Tibial nerve (tissue), 4 donors: Measurements from ENCODE around the gene MPRIP. TPM values are rescaled to one million over a fixed set of nuclear protein-coding genes. Genes with fewer than 3 reads are reported as not detected.

Experiments used
- DNase-seq, 2 donors: peaks; one replicate each; pipeline ENCODE4 v3.0.0-alpha.2; 2019; ENCODE audit warnings: low spot score in 2 of 2
- H3K27ac ChIP-seq, 4 donors: fragments of 200-600 bp; sonication (generic) in 3 of 4; one replicate each; pipeline ENCODE4 v1.5.1; 2017 to 2019; ENCODE audit warnings: mild to moderate bottlenecking in 1 of 4
- H3K27me3 ChIP-seq, 2 donors: fragments of 200-600 bp; sonication (generic) in 1 of 2; one replicate each; pipeline versions ENCODE4 v1.5.1 to v1.6.0; 2017 to 2019
- H3K36me3 ChIP-seq, 3 donors: fragments of 200-600 bp; sonication (generic); one replicate each; pipeline ENCODE4 v1.5.1; 2018 to 2019
- H3K4me1 ChIP-seq, 4 donors: fragments of 200-600 bp; sonication (generic) in 3 of 4; one replicate each; pipeline ENCODE4 v1.5.1; 2017 to 2019
- H3K4me3 ChIP-seq, 4 donors: fragments of 200-600 bp; sonication (generic) in 3 of 4; one replicate each; pipeline ENCODE4 v1.5.1; 2017 to 2019; ENCODE audit warnings: mild to moderate bottlenecking in 1 of 4, moderate library complexity in 1 of 4
- H3K9me3 ChIP-seq, 4 donors: fragments of 200-600 bp; sonication (generic) in 3 of 4; one replicate each; pipeline ENCODE4 v1.5.1; 2017 to 2019
- EP300 ChIP-seq, 2 donors: sonication (generic); formaldehyde crosslinking; IDR thresholded peaks; one replicate each; pipeline ENCODE4 v1.6.1; 2017; ENCODE audit warnings: antibody characterized with exemption in 2 of 2, mild to moderate bottlenecking in 1 of 2
- POLR2A ChIP-seq, 2 donors: fragments of 450-650 bp; IDR thresholded peaks; one replicate each; pipeline ENCODE4 v1.6.1; 2017; ENCODE audit warnings: antibody characterized with exemption in 2 of 2, mild to moderate bottlenecking in 2 of 2, moderate library complexity in 2 of 2
- WGBS, 2 donors: methylation state at CpG; one replicate each; pipeline ENCODE4 v1.1.5; 2018; 5-methylcytosine and 5-hydroxymethylcytosine counted together
- total RNA-seq, 4 donors: library from RNA; depleted of rRNA; stranded (reverse); fragments of >200 nt; gene quantifications; one replicate each; pipeline ENCODE4 v1.1.0, GENCODE V29; 2016
- TF ChIP-seq, protein P1 (sequence below), 5 experiments: fragments of 200-600 bp in 3 of 5; fragments of 450-650 bp in 2 of 5; sonication (generic) in 3 of 5; IDR thresholded peaks; one replicate each; pipeline ENCODE4 v1.5.1; 2016 to 2019; ENCODE audit warnings: antibody characterized with exemption in 5 of 5, mild to moderate bottlenecking in 3 of 5, moderate library complexity in 2 of 5

Gene MPRIP
- total RNA-seq, 4 donors from 2014 or later: 216 to 291 (median 265) TPM

DNA sequence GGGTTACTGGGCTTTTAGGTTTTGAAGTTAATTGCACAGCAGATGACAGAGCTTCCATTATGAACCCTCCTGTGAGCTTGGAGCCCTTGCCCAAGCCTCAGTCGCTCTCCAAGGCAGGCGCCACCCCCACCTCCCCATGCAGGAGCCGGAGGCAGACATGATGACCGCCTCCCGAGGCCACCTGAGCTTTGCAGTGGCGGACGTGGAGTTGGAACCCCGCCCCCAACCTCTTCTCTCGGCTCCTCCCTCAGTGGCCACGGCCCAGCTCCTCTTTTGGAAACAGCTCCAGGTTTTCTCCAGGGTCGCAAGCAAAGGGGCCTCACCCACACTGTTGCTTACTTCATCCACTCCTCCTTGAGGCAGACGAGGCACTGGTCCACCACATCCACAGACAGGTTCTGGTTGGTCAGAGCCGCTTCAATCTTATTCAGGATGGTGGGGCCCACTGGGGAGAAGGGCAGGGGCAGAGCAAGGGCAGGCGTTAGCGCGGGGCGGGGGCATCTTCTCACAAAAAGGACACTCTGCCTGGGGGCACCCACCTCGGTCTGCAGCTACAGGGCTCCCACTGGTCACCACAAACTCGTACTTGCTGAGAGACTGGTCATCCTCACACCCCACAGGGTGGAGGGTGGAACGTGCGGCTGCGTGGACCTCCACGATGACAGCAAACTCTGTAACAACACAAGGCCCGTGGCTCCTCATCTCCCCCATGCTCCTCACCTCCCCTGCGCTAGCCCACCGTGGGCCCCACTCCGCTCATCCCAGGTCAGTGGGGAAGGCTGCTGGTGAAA lies 172.6 kb downstream of the MPRIP start:
- H3K4me3 ChIP-seq: no peak overlapping the region
- no peak for TF ChIP-seq POLR2A (IDR thresholded peaks at IDR 0.05)
- TF ChIP-seq, protein P1, sequence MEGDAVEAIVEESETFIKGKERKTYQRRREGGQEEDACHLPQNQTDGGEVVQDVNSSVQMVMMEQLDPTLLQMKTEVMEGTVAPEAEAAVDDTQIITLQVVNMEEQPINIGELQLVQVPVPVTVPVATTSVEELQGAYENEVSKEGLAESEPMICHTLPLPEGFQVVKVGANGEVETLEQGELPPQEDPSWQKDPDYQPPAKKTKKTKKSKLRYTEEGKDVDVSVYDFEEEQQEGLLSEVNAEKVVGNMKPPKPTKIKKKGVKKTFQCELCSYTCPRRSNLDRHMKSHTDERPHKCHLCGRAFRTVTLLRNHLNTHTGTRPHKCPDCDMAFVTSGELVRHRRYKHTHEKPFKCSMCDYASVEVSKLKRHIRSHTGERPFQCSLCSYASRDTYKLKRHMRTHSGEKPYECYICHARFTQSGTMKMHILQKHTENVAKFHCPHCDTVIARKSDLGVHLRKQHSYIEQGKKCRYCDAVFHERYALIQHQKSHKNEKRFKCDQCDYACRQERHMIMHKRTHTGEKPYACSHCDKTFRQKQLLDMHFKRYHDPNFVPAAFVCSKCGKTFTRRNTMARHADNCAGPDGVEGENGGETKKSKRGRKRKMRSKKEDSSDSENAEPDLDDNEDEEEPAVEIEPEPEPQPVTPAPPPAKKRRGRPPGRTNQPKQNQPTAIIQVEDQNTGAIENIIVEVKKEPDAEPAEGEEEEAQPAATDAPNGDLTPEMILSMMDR (IDR thresholded peaks at IDR 0.05): no peak
- TF ChIP-seq EP300 (IDR thresholded peaks at IDR 0.05): no peak
- no peak for DNase-seq
- H3K27me3 ChIP-seq: no peaks in the 10 kb centered on the region
- peaks cover 2 to 97% (median 18%) of the 10 kb centered on the region in 3 donors for H3K36me3 ChIP-seq
- WGBS, 2 donors: 77 to 81% methylated on average over 22 to 23 of the region's 27 CpGs
- no peaks in the 10 kb centered on the region for H3K4me1 ChIP-seq
- H3K27ac ChIP-seq: no peak overlapping the region
- no peaks in the 10 kb centered on the region for H3K9me3 ChIP-seq

DNA sequence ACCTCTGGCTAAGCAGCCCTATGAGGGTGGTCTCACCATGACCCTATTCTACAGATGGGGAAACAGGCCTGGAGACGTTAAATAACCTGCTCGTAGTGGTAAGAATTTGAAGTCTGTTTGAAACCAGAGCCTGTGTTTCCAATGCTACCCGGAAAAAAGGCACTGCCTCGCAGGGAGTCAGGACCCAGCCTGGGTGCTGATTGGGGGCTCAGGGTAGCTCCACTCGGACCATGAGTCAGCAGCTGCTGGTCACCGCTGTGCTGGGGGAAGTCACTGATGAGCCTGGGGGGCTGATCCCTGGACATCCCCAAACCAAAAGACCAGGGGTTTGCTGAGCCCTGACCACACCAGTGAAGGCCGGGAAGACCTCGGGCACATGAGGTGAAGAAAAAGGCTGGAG lies 173.3 kb downstream of the MPRIP start:
- Histone ChIP-seq H3K27me3 (no peaks in the 10 kb centered on the region), H3K4me3 (no peak overlapping the region), H3K9me3 (no peaks in the 10 kb centered on the region), H3K36me3 (peaks cover 2 to 99% (median 18%) of the 10 kb centered on the region in 3 donors), H3K27ac (no peak overlapping the region), H3K4me1 (no peaks in the 10 kb centered on the region)
- DNase-seq: no peak
- WGBS, 2 donors: 75 to 78% methylated on average over 8 of the region's 8 CpGs
- TF ChIP-seq EP300 (IDR thresholded peaks at IDR 0.05) (no peak), POLR2A (IDR thresholded peaks at IDR 0.05) (no peak)
- TF ChIP-seq, protein P1 (IDR thresholded peaks at IDR 0.05): no peak

DNA sequence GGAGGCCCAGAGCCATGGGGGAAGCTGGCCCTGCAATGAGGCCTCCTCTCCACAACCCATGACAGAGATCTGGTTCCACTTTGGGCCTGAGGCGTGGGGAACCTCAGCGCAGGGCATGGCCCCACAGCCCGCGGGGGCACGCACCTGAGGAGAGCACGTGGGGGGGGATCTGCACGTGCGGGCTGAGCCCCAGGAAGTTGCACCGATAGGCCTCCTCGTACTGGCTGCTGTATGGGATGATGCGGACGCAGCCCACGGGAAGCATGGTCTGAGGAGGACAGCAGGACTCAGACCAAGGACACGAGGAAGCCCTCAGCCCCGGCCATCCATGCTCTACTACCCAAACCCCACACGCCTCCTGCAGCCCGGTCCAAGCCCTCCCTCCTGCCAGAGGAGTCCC lies 174.0 kb downstream of the MPRIP start:
- no peak for TF ChIP-seq EP300 (IDR thresholded peaks at IDR 0.05)
- TF ChIP-seq POLR2A (IDR thresholded peaks at IDR 0.05): no peak
- TF ChIP-seq, protein P1 (IDR thresholded peaks at IDR 0.05): no peak
- H3K4me1 ChIP-seq: no peaks in the 10 kb centered on the region
- no peaks in the 10 kb centered on the region for H3K9me3 ChIP-seq
- 80 to 90% methylated on average over 9 to 12 of the region's 17 CpGs for WGBS, 2 donors
- H3K36me3 ChIP-seq: peaks cover 2 to 99% (median 23%) of the 10 kb centered on the region in 3 donors
- H3K4me3 ChIP-seq: no peak overlapping the region
- DNase-seq: no peak
- no peak overlapping the region for H3K27ac ChIP-seq
- H3K27me3 ChIP-seq: no peaks in the 10 kb centered on the region

DNA sequence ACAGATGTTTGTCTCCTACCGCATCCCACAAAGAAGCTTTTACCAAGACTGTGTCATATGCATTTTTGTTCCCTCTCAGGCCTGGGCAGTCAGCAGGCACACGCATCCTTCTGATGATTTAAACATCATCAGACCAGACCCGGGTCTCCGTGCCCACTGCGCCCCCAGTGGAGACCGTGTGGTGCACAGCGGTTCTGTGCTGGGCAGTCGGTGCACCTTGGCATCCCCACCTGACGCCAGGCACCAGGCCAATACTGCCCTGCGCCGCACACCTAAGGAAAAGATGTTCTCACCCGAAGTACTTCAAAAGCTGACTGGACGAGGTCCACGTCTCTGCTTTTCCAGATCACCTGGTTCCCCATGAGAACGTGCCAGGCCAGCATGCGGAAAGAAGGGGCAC lies 174.5 kb downstream of the MPRIP start:
- DNase-seq: no peak
- Histone ChIP-seq H3K36me3 (peaks cover 2 to 99% (median 29%) of the 10 kb centered on the region in 3 donors), H3K9me3 (no peaks in the 10 kb centered on the region), H3K4me1 (no peaks in the 10 kb centered on the region), H3K4me3 (no peak overlapping the region), H3K27ac (no peak overlapping the region), H3K27me3 (no peaks in the 10 kb centered on the region)
- TF ChIP-seq POLR2A (IDR thresholded peaks at IDR 0.05) (no peak), EP300 (IDR thresholded peaks at IDR 0.05) (no peak)
- TF ChIP-seq, protein P1 (IDR thresholded peaks at IDR 0.05): no peak
- WGBS, 2 donors: 83 to 91% methylated on average over 16 of the region's 16 CpGs

DNA sequence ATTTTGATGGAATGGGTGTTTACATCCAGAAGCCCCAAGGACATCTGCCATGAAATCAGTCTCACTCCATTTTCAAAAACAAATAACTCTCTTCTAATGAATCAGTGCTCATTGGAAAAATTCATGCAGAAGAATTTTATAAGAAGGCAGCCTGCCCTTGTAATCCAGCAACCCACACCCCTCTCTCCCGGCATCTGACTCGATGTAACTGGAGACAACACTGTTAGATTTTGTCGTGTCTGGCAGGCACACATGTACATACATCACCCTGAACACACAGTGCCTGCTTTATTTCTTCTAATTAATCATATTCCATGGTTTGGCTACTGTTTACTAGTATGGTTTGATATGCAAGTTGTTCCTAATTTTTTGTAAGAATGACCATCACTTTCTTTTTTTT lies 175.7 kb downstream of the MPRIP start:
- TF ChIP-seq EP300 (IDR thresholded peaks at IDR 0.05) (no peak), POLR2A (IDR thresholded peaks at IDR 0.05) (no peak)
- TF ChIP-seq, protein P1 (IDR thresholded peaks at IDR 0.05): no peak
- Histone ChIP-seq H3K4me1 (no peaks in the 10 kb centered on the region), H3K27me3 (no peaks in the 10 kb centered on the region), H3K27ac (no peak overlapping the region), H3K36me3 (peaks cover 2 to 99% (median 40%) of the 10 kb centered on the region in 3 donors), H3K4me3 (no peak overlapping the region), H3K9me3 (no peaks in the 10 kb centered on the region)
- WGBS, 2 donors: 68 to 72% methylated on average over 3 of the region's 3 CpGs
- no peak for DNase-seq
